ENCODE measurements around the gene CCDC61.

The CCDC61 gene, protein sequence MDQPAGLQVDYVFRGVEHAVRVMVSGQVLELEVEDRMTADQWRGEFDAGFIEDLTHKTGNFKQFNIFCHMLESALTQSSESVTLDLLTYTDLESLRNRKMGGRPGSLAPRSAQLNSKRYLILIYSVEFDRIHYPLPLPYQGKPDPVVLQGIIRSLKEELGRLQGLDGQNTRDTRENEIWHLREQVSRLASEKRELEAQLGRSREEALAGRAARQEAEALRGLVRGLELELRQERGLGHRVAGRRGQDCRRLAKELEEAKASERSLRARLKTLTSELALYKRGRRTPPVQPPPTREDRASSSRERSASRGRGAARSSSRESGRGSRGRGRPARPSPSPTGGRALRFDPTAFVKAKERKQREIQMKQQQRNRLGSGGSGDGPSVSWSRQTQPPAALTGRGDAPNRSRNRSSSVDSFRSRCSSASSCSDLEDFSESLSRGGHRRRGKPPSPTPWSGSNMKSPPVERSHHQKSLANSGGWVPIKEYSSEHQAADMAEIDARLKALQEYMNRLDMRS

DNA sequence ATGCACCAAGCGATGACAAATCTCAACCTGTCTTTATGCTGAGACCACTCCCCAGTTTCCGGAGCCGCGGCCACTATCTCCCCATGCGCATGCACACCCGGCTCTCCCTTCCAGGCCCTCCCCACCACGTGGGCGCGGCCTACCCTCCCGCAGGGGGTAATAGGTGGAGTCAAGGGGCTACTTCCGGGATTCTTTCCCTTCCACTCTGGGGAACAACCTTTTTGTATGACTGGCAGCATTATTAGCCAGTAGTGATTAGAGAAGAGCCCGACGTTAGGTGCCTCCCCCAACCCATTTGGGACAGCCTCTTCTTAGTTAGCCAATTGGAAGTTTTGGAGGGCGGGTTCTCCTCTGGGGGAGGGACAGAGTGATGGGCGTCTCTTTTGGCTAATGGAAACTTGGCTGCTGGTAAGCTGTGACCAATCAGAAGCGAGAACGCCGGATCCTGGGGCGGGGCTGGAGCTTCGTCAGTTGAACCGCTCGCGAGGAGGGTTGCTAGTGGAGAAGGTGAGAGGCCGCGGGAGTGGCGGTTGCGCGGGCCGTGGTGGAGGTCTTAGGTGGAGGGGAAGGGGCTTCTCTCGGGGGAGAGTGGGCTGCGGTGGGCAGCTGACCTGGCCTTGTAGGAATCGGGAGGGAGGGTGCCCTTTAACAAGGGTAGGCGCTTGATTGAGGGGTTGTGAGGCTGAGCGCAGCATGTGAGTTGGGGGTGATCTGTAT, at the start of gene CCDC61:
TSS of gene CCDC61 (plus strand) at position 470 of the 717 bp plus-strand sequence. CDS start 7,552 bp downstream, outside the sequence.
- DNase-seq: peak; percentile 100

DNA sequence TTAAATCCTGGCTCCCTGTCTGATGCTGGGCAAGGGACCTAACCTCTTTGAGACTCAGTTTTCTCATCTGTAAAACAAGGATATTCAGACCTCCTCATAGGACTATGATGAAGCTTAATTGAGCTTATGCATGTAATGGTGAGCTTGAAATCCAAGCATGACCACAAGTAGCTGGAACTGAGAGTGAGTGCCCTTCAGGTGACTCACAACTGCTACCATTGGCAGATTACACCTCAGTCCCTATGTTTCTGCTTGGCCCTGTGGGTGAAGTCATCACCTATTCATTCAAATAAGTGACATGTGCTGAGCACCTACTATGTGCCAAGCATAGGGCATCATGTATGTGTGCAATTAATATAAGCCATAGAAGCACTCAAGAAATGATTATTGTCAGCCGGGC, 47.3 kb upstream of the CCDC61 start:
- DNase-seq: no peak

DNA sequence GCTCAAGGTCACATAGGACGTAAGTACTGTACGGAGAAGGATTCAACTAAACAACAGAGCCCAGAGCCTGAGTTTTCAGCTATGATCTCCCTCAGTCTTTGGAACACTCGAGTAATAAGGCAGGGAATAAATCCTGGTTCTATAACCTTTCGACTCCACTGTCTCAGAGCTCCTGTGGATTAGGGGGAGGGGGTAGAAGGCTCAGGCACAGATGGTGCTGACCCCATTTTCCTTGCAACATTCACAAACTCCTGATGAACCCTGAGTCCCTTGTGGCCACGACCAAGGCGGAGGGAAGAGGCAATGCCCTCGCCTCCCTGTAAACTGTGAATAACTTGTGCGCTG, 43.0 kb upstream of the CCDC61 start:
- no peak for DNase-seq

- peak; percentile 97 for DNase-seq
Observed at GRCh38 chr19:45952686-45953505, 42.4 kb upstream of the CCDC61 start.

GRCh38 chr19:45953676-45954075, 41.6 kb upstream of the CCDC61 start:
- DNase-seq: no peak

DNA sequence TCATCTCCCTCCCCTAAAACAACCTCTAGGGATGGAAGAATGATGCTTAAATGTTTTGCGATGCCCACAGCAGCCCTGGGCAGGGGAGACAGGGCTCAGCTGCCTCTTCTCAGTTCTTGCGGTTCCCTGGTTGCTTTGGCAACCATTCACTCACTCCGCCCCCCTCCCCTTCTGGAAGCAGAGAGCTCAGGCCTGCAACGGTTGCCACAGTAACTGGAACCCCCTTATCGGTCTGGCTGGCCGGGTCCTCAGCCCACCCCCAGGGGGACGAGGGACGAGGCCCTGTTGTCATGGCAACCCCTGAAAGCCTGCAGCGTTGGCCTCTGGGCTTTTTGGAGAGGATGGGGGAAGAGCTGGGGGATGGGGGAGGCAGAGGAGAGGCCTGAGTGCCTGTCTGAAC, 41.1 kb upstream of the CCDC61 start:
- DNase-seq: peak; percentile 31

DNA sequence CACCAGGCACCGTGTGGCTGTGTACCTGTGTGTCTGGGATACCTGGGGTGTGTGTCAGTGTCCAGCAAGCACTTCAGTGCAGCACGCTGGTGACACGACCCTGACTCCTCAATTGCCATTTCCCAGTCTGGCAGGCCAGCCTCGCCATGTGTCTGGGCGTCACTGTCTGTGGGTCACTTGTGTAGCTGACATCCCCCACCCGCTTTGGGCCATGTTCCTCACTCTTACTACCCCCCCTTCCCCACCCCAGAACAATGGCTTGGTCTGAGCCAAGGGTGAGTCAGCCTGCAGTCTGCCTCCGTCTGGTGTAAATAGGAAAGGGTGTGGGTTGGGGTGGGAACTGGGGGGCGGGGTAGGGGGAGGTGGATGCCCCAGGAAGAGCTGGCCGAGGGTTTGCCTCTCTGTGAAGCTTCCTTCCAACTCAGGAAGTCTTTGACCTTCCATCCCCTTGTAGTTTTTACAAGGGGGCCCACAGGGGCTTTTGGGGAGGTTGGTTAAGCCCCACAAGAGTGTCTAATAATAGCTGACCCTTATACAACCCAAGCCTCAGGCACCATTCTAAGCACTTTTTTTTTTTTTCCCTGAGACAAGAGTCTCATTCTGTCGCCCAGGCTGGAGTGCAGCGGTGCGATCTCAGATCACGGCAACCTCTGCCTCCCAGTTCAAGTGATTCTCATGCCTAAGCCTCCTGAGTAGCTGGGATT, 39.2 kb upstream of the CCDC61 start:
- no peak for DNase-seq

GRCh38 chr19:45958320-45958719, 36.9 kb upstream of the CCDC61 start:
- DNase-seq: no peak

- no peak for DNase-seq
Observed at GRCh38 chr19:45958769-45959516, 36.3 kb upstream of the CCDC61 start.

- DNase-seq: no peak
Observed at GRCh38 chr19:45959517-45960025, 35.7 kb upstream of the CCDC61 start.

DNA sequence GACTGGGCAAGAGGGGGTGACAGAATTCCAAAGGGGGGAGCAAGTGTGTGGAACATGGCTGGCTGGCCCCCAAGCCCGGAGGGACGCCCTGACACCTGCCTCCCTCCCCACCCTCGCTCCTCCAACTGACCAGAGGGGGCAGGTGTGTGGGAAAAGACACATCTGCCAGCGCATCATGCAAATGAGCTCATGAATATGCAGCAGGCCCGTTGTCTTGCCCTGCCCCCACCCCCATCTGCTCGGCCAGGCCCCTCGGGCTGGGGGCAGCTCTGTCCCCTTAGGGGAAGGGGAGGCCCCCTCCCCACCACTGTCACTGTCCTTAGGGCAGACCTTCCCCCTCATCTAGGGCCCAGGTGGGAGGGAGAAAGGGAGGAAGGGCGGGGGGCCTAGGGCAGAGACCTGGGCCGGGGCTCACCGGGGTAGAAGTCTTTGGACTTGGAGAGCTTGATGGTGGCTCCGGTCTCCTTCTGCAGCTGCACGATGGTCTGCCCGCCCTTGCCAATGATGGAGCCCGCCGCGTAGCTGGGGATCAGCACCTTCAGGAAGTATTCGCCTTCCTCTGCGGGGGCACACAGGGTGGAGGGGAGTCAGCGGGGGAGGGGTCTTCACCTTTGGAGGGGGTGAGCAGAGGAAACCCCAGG, 34.6 kb upstream of the CCDC61 start:
- peak; percentile 32 for DNase-seq

DNA sequence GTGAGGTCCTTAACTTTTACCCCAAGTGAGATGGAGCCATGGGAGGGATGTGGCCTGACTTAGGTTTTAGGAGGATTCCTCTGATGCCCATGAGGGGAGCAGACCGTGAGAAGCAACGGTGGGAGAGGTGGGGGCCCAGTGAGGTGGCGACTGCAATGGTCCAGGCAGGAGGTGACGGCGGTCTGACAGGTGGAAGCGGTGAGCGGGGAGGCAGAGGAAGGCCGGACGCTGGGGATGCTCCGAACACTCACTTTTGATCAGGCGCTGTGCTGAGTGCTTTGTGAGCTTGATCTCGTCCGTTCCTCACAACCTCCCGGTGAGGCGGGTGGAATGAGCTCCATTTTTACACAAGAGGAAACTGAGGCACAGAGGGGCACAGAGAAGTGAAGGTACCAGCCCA, 33.2 kb upstream of the CCDC61 start:
- no peak for DNase-seq

- DNase-seq: no peak
Observed at GRCh38 chr19:45967246-45967645, 28.0 kb upstream of the CCDC61 start.

- no peak for DNase-seq
Observed at GRCh38 chr19:45968626-45969025, 26.6 kb upstream of the CCDC61 start.

- DNase-seq: no peak
Observed at GRCh38 chr19:45969676-45970075, 25.6 kb upstream of the CCDC61 start.

GRCh38 chr19:45971260-45971902, 23.9 kb upstream of the CCDC61 start:
- DNase-seq: no peak

GRCh38 chr19:45972081-45972946, 23.0 kb upstream of the CCDC61 start:
- DNase-seq: peak; percentile 15

GRCh38 chr19:45972947-45973540, 22.2 kb upstream of the CCDC61 start:
- peak; percentile 13 for DNase-seq
